ENCODE measurements around the gene ZC2HC1C.
A peak's percentile ranks its signal among the peaks of the same experiment; 100 is the strongest.

The ZC2HC1C gene, protein sequence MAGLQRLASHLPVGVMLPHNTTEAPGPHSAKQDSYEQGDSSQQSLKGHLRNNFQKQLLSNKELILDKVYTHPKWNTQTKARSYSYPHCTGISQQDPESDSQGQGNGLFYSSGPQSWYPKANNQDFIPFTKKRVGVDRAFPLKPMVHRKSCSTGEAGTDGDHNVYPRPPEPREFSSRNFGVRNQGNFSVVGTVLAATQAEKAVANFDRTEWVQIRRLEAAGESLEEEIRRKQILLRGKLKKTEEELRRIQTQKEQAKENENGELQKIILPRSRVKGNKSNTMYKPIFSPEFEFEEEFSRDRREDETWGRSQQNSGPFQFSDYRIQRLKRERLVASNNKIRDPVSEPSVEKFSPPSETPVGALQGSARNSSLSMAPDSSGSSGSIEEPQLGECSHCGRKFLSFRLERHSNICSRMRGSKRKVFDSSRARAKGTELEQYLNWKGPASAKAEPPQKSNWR

GRCh38 chr14:75069121-75069810, at the start of gene ZC2HC1C:
ZC2HC1C (plus strand) TSS chr14:75069641; CDS start chr14:75070574, 933 bp downstream.
- peak; percentile 61 to 97 (median 92) for DNase-seq

- DNase-seq, result peak in 2 of 58 donors; percentile 1 to 2
These were observed 46.8 kb upstream of the ZC2HC1C start for GRCh38 chr14:75022655-75023054.

DNA sequence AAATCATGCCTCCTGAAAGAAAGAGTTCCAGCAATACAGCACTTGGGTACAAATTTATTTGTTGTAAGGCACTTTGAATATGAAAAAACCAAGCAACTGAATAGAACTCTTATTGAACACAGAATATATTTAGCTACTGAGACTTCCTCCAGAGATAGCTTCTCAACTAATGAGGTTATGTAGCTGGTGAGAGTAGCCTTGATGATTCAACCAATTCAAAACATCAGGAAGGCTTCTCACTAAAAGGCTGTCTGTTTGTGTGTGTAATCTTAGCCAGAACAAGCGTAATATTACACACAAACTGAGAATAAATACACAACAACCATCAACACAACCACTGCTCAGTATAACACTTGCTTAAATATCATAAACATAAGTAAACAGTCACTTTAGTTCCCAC, 46.3 kb upstream of the ZC2HC1C start:
- DNase-seq, result no peak

DNA sequence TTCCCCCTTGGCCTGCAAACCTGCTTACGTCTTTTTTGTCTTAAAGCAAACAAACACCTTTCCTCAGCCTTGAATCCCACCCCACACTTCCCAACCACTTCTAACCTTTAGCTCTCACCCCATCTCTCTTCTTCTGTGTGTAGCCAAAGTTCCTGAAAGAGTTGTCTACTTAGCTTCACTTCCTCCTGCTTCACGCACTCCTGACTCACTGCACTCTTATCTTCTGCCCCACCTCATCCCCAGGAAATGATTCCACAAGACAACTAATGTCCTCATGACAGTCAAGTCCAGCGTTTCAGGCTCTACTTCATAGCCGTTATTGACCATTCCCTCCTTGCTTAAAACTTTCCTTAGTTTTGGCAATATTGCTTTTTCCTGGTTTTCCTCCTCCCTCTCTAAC, 44.4 kb upstream of the ZC2HC1C start:
- DNase-seq, result no peak

DNA sequence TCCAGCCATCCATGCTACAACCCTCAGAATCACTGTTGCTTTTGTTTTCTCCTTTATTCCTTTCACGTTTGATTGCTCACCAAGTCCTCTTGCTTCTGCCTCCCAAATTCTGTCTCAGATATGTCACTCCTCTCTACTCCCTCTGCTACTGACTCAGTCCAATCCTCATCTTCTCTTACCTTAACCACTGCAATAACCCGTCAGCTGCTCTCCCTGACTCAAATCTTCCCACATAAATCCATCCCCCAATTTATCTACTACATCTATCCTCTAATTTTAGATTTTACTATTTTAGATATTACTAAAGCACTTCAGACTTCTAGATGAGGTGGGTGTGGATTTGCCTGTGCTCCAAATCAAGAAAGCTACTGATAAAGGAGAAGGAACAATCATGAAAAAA, 43.6 kb upstream of the ZC2HC1C start:
- DNase-seq, result no peak

- no peak for DNase-seq
These were observed 39.3 kb upstream of the ZC2HC1C start for GRCh38 chr14:75030147-75030546.

DNA sequence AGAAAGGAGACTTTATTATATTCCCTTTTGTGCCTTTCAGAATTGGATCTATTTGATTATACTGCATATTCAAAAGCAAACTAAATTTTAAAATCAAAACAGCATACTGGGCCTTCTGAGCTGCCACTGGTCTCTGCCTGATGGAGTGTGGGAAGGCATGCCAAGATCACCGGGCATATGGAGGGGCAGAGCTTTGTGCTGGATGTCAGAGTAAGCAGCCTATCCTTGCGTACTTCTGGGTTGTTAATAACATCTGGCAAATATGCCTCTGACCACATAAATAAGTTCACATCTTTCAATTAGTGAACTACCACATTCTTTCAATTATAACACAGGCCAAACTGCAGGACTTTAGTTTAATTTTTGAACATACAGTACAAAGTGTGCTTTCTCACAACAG, 36.5 kb upstream of the ZC2HC1C start:
- no peak for DNase-seq

- DNase-seq, result no peak
These were observed 28.9 kb upstream of the ZC2HC1C start for GRCh38 chr14:75040507-75040906.

DNA sequence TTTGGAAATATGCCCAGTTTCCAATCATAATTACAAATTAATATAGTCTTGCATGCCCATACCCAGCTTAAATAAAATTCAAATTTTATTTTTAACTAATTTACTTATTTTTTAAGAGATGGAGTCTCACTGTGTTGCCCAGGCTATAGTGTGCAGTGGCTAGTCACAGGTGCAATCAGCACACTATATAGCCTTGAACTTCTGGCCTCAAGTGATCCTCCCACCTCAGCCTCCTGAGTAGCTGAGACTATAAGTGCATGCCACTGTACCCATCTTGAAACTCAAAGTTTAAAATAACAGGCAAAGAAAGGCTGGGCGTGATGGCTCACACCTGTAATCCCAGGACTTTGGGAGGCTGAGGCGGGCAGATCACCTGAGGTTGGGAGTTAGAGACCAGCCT, 28.5 kb upstream of the ZC2HC1C start:
- DNase-seq, result no peak

DNA sequence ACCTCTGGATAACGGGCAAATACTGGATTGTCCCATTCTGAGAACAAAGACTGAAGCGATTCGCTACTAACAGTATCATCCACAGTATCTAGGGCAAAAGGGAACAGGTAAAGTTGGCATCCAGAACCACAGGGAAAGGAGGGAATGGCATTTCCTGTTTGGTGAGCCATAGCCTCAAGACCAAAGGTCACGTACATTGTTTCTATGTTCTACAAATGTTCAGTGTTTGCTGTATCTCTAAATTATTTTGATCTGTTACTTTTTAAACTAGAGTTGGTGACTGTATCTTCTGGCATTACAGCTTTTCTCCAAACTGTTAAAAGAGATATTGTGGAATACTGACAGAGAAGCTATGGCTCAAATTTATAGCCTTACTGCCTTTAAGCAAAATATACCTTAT, 27.8 kb upstream of the ZC2HC1C start:
- no peak for DNase-seq

DNA sequence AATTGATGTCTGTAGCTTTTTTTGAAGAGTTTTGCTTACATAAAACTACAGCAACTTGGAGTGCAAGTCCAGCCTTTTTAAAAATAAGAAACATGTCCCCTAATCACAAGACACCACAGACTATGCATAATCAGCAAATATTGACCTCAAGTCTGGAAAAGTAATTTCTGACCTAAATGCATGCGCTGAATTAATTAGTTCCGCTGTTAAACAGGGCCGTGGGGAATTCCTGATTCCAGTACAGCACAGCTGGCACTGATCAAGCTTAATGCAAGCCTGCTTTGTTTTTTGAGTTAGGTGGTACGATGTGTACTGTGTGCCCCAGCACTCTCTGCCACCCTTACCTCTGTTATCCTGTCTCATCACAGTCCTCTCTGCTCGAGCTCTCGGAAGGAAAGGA, 27.4 kb upstream of the ZC2HC1C start:
- DNase-seq, result no peak

GRCh38 chr14:75044322-75044721, 25.1 kb upstream of the ZC2HC1C start:
- DNase-seq, result no peak

DNA sequence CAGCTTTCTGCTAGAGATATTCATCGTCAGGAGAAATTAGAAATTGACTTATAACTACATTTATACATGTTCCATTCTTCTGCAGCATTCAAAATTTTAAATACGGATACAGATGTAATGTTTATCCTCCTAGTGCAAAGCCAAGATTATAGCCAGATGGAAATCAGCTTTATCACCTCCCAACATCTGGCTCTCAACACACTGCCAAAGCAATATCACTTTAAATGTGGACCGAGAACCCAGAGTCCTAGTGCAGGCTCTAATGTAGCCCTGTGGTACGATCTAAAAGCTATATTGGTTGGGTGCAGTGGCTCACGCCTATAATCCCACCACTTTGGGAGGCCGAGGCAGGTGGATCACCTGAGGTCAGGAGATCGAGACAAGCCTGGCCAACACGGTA, 24.7 kb upstream of the ZC2HC1C start:
- DNase-seq, result no peak

DNA sequence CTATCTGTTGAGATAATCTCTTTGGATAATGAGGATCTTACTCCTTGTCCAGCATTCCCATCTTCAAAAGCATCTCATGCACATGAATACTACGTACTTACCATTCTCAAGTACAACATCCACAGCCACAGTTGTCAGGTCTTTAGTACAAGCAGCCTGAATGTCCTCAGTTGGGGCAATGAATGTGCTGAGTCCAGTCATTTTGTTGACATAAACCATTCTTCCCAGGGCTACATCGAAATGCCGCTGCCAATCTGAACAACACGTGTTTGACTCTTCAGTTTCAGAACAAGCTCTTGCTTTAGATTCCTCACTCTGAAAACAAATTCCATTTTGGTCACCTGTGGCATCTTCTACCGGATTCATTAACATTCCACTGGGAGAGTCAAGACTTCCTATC, 23.2 kb upstream of the ZC2HC1C start:
- no peak for DNase-seq

GRCh38 chr14:75046899-75047298, 22.5 kb upstream of the ZC2HC1C start:
- no peak for DNase-seq

DNA sequence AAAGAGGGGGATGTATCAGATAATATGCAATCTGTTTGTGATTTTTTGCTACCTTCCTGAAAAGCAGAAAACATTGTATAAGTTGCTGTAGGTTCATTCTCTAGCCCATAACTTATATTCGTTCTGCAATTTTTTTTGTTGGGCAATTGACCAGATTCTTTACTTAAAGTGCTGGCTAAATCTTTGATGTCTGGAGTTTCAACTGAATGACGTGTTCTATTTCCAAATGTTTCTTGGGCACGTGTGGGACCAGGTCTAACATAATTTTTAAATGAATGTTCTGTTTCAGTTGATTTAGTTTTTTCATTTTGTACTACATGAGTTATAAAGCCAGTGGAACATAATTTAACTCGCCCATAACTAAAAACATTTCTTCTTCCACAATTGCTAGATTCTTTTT, 21.9 kb upstream of the ZC2HC1C start:
- no peak for DNase-seq

GRCh38 chr14:75048101-75048500, 21.3 kb upstream of the ZC2HC1C start:
- DNase-seq, result no peak

DNA sequence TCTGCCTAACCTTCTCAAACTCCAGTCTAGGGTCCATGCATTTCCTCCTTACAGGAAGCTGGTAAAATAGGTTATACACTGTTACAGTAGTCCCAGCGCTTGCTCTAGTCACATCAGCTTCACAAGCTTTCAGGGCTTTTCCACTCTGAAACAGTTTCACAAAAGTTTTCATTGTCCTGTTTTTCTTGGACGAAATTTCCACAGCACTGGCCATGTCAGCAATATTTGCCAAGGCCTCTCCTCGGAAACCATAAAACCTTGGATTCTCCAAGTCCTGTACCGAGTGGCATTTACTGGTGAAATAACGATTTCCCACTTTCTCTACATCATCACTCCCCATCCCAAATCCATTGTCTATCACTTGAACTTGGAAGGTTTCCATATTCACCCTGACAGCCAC, 20.3 kb upstream of the ZC2HC1C start:
- DNase-seq, result peak in 13 of 58 donors; percentile 1 to 51 (median 14)

DNA sequence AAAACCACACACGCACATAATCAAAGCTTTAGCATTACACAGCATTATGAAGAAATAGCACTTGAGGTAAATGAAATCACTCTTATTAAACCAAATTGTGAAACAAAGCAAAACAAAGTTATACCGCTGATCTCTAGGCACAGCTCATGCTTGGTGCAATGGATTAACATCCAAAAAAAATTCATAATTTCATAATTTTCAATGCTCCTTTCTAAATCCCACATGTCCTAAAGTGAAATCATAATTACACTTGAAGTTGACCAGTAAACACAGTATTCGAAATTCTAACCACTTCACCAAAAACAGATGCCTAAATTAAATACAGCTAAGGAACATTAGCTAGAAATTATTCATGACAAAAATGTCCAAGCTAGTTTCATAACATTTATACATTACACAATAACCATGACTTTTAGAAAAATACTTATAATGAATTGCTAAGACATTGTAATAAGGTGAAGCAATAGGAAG, 19.7 kb upstream of the ZC2HC1C start:
- DNase-seq, result no peak

- peak in 57 of 58 donors; percentile 9 to 85 (median 70) for DNase-seq
These were observed 18.4 kb upstream of the ZC2HC1C start, which contains the start of gene MLH3 for GRCh38 chr14:75050852-75051555. MLH3 (minus strand) TSS chr14:75051467; CDS start chr14:75049655, 1,812 bp downstream.

DNA sequence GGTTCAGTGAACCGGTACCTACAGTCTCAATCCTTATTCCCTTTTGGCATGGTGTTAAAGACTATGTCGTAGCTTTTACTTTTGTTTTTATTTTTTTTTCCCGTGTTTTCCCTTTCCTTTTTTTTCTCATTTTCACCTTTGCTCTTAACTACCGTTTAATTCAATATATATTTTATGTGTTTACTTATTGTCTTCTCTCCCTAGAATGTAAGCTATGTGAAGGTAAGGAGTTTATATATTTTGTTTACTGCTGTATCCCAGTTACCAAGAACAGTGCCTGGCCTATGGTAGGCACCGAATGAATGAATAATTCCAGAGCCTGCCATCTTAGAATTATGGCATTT, 17.9 kb upstream of the ZC2HC1C start:
- no peak for DNase-seq

All from anterior cingulate cortex (tissue), 58 donors.